GM12873 (cell line): Measurements from ENCODE around the gene TNS1.

Experiments used
- TF ChIP-seq, protein P1 (sequence below): IDR thresholded peaks from 2 replicates; pipeline ENCODE4 v1.5.1; 2012; ENCODE audit warnings: low read depth, mild to moderate bottlenecking, moderate library complexity, low read length, control low read depth; ENCODE audit not compliant: insufficient read depth; ENCODE audit errors: missing control alignments

Gene TNS1

GRCh38 chr2:217793566-217794132 lies 209.1 kb downstream of the TNS1 start:
- TF ChIP-seq, protein P1, sequence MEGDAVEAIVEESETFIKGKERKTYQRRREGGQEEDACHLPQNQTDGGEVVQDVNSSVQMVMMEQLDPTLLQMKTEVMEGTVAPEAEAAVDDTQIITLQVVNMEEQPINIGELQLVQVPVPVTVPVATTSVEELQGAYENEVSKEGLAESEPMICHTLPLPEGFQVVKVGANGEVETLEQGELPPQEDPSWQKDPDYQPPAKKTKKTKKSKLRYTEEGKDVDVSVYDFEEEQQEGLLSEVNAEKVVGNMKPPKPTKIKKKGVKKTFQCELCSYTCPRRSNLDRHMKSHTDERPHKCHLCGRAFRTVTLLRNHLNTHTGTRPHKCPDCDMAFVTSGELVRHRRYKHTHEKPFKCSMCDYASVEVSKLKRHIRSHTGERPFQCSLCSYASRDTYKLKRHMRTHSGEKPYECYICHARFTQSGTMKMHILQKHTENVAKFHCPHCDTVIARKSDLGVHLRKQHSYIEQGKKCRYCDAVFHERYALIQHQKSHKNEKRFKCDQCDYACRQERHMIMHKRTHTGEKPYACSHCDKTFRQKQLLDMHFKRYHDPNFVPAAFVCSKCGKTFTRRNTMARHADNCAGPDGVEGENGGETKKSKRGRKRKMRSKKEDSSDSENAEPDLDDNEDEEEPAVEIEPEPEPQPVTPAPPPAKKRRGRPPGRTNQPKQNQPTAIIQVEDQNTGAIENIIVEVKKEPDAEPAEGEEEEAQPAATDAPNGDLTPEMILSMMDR = no peak

GRCh38 chr2:217792626-217793527 lies 209.9 kb downstream of the TNS1 start:
- TF ChIP-seq, protein P1 = no peak

DNA sequence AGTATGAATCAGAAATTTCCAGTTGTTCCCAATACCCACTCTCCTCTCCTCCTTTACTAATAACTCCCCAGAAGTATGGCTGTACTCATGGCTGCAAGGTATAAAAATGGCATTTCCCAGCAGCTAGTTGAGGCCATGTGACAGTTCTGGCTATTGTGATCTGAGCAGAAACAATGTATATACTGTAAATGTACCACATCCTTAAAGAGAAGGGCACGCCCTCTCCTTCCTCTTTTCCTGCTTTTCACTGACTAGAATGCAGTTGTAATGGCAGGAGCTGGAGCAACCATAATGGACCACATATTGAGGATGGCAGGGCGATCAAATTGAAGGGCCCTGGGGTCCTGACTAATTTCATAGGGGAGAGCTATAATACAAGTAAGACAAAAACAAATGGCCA lies 211.2 kb downstream of the TNS1 start:
- TF ChIP-seq, protein P1 = no peak

DNA sequence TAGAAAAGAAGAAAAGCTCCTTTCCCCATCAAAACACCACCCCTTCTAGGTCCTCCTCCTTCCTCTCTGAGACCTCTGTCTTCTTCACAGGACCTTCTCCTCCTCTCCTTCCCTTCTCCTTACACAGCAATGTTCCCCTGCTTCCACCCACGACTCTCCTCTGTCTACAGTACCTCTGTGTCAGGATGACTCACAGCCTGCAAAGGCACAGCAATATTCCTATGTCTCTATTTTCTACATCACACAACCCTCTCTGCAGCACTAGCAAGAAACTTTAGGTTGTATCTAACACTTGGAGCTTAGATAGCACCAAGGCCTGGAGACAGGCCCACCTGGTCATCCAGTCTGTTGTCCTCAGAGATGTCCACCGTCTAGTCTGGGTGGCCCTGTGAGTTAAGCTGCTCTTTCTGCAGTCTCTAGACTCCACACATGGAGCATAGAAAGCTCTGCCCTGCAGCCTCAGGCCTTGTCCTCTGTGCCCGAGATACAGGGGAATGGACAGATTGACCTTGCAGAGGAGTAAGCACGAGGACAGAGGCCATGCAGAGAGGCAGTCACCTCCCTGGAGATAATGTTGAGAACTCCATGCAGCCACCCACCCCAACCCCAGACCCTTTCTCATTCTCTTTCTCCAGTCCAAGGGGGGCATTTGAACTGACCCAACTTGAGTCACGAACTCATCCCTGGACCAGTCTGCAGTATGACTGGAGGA lies 212.0 kb downstream of the TNS1 start:
- TF ChIP-seq, protein P1 = no peak

- TF ChIP-seq, protein P1 = no peak
These were observed 212.6 kb downstream of the TNS1 start for GRCh38 chr2:217790195-217790594.

GRCh38 chr2:217789736-217790181 lies 213.0 kb downstream of the TNS1 start:
- TF ChIP-seq, protein P1 = no peak
